ENCODE data around the gene P3H4. TPM values are rescaled to one million over a fixed set of nuclear protein-coding genes. Genes with fewer than 3 reads are reported as not detected.
A peak's percentile ranks its signal among the peaks of the same experiment; 100 is the strongest.

The P3H4 gene
- total RNA-seq, 1 donor from 2014 or later: 50.5 TPM

- H3K36me3 Mint-ChIP-seq: peaks cover 6% of the 10 kb centered on the region
- no peak overlapping the region for H3K27ac Mint-ChIP-seq
- no peak overlapping the region for H3K4me3 Mint-ChIP-seq
These were observed 10.7 kb upstream of the P3H4 start for GRCh38 chr17:41822216-41823140.

GRCh38 chr17:41821776-41822175 is 10.0 kb upstream of the P3H4 start:
- Mint-ChIP-seq H3K27ac (no peak overlapping the region), H3K36me3 (peaks cover 6% of the 10 kb centered on the region), H3K27me3 (no peaks in the 10 kb centered on the region), H3K9me3 (no peaks in the 10 kb centered on the region), H3K4me3 (no peak overlapping the region), H3K4me1 (ENCODE audit: unreplicated experiment) (peaks cover 4% of the 10 kb centered on the region)
- no peak for DNase-seq (ENCODE audit: extremely low spot score, unreplicated experiment)
- TF ChIP-seq, protein P1, sequence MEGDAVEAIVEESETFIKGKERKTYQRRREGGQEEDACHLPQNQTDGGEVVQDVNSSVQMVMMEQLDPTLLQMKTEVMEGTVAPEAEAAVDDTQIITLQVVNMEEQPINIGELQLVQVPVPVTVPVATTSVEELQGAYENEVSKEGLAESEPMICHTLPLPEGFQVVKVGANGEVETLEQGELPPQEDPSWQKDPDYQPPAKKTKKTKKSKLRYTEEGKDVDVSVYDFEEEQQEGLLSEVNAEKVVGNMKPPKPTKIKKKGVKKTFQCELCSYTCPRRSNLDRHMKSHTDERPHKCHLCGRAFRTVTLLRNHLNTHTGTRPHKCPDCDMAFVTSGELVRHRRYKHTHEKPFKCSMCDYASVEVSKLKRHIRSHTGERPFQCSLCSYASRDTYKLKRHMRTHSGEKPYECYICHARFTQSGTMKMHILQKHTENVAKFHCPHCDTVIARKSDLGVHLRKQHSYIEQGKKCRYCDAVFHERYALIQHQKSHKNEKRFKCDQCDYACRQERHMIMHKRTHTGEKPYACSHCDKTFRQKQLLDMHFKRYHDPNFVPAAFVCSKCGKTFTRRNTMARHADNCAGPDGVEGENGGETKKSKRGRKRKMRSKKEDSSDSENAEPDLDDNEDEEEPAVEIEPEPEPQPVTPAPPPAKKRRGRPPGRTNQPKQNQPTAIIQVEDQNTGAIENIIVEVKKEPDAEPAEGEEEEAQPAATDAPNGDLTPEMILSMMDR (conservative IDR thresholded peaks at IDR 0.05): no peak

More at GRCh38 chr17:41822216-41823140, 10.7 kb upstream of the P3H4 start:
- no peaks in the 10 kb centered on the region for H3K27me3 Mint-ChIP-seq
- no peak for DNase-seq (ENCODE audit: extremely low spot score, unreplicated experiment)
- peaks cover 4% of the 10 kb centered on the region for H3K4me1 Mint-ChIP-seq (ENCODE audit: unreplicated experiment)
- H3K9me3 Mint-ChIP-seq: no peaks in the 10 kb centered on the region
- TF ChIP-seq, protein P1 (conservative IDR thresholded peaks at IDR 0.05): no peak

GRCh38 chr17:41818024-41818423 is 6.3 kb upstream of the P3H4 start:
- no peak for DNase-seq (ENCODE audit: extremely low spot score, unreplicated experiment)
- TF ChIP-seq, protein P1 (conservative IDR thresholded peaks at IDR 0.05): no peak
- peaks cover 8% of the 10 kb centered on the region for H3K4me1 Mint-ChIP-seq (ENCODE audit: unreplicated experiment)
- no peak overlapping the region for H3K27ac Mint-ChIP-seq
- H3K4me3 Mint-ChIP-seq: no peak overlapping the region
- H3K27me3 Mint-ChIP-seq: no peaks in the 10 kb centered on the region
- no peaks in the 10 kb centered on the region for H3K36me3 Mint-ChIP-seq
- no peaks in the 10 kb centered on the region for H3K9me3 Mint-ChIP-seq

DNA sequence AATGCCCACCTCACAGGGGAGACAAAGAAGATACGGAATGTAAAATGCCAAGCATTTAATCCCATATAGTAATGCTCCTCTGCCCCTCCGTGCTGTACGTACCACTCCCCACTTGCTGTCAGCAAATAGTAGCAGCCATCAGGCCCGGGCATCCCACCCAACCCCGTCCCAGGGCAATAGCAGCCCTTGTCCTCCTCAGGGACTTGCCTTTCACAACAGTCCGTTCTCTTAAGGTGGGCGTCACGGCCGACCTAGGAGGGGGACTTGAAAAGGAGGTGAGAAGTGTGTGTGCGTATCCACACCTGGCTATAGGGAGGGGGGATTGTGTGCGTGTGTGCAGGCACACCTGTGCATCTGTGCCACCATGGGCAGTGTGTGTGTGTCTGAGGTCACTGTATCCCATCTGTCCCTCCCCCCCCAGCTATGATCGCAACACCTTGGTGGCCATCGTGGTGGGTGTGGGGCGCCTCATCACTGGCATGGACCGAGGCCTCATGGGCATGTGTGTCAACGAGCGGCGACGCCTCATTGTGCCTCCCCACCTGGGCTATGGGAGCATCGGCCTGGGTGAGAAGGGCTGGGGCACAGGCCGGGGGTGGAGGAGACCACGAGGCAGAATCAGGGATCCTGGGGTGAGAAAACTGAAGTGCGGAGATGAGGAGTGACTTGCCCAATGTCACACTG is 5.0 kb upstream of the P3H4 start:
- no peaks in the 10 kb centered on the region for H3K36me3 Mint-ChIP-seq
- TF ChIP-seq, protein P1 (conservative IDR thresholded peaks at IDR 0.05): no peak

DNA sequence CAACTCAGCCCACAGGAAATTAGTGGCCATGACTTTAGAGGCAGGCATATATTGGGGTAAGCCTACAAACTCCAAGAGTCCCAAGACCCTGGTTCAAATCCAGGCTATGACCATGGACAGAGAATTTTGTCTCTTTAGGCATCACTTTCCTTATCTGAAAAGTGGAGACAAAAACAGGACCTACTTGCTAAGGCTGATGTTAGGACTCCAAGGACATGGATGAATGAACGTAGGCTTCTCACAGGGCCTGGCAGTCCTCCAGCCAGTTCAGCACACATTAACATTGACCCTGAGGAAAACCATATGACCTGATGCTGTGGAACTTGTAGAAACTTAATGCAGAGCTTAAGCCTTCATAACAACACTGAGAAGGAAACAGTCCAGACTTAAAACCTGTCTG is 2.4 kb upstream of the P3H4 start:
- Mint-ChIP-seq H3K36me3 (peaks cover 3% of the 10 kb centered on the region), H3K4me1 (ENCODE audit: unreplicated experiment) (peaks cover 18% of the 10 kb centered on the region), H3K27ac (peak overlapping the region; percentile 94), H3K9me3 (no peaks in the 10 kb centered on the region), H3K27me3 (no peaks in the 10 kb centered on the region), H3K4me3 (peak overlapping the region; percentile 99)
- TF ChIP-seq, protein P1 (conservative IDR thresholded peaks at IDR 0.05): no peak
- DNase-seq (ENCODE audit: extremely low spot score, unreplicated experiment): no peak

More for the DNA sequence above, 5.0 kb upstream of the P3H4 start:
- Mint-ChIP-seq H3K4me1 (ENCODE audit: unreplicated experiment) (peaks cover 4% of the 10 kb centered on the region), H3K27ac (no peak overlapping the region), H3K9me3 (no peaks in the 10 kb centered on the region), H3K4me3 (no peak overlapping the region), H3K27me3 (no peaks in the 10 kb centered on the region)
- DNase-seq (ENCODE audit: extremely low spot score, unreplicated experiment): no peak

All from type B pancreatic cell (in vitro differentiated cells).